ENCODE measurements around the gene BACH2. TPM values are rescaled to one million over a fixed set of nuclear protein-coding genes. Genes with fewer than 3 reads are reported as not detected.

Gene BACH2
- total RNA-seq, 2 experiments from 2014 or later = 60.7 to 66.9 TPM

DNA sequence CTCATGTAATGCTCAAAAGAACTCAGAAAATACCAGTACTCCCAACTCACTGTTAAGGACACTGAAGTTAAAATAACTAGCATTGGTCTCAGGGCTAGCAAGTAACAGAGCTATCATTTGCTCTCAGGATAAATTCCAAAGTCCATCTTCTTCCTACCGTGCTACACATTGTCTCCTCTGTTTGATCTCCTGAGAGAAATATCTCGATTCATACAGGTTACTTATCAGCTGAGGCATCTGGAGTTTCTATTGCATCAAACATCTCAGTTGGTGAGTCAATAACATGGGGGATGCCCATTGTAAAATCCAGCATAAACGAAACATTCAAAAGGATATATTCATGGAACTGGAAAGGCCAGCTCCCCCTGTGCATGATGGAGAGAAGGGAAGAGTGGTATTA is 147.4 kb downstream of the BACH2 start:
- TF ChIP-seq, protein P1, sequence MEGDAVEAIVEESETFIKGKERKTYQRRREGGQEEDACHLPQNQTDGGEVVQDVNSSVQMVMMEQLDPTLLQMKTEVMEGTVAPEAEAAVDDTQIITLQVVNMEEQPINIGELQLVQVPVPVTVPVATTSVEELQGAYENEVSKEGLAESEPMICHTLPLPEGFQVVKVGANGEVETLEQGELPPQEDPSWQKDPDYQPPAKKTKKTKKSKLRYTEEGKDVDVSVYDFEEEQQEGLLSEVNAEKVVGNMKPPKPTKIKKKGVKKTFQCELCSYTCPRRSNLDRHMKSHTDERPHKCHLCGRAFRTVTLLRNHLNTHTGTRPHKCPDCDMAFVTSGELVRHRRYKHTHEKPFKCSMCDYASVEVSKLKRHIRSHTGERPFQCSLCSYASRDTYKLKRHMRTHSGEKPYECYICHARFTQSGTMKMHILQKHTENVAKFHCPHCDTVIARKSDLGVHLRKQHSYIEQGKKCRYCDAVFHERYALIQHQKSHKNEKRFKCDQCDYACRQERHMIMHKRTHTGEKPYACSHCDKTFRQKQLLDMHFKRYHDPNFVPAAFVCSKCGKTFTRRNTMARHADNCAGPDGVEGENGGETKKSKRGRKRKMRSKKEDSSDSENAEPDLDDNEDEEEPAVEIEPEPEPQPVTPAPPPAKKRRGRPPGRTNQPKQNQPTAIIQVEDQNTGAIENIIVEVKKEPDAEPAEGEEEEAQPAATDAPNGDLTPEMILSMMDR (IDR thresholded peaks at IDR 0.05) = no peak
- intact Hi-C loops (cut with micrococcal nuclease) = no loop called here
- peak overlapping the region; percentile 77 for H3K27ac Mint-ChIP-seq
- POLR2A ChIA-PET = interaction anchor here (1.0 to 1.4 kb wide), 3 partner anchors 8 to 103 kb away, joined by 3 to 7 read pairs (median 5); no protein-coding TSS in a partner anchor
- H3K36me3 Mint-ChIP-seq (ENCODE audit: low read depth) = peaks cover 22% of the 10 kb centered on the region
- DNase-seq = no peak
- peaks cover 87% of the 10 kb centered on the region for H3K4me1 Mint-ChIP-seq (ENCODE audit: low read depth)
- ATAC-seq = peak; percentile 48
- CTCF ChIA-PET = interaction anchor here (0.6 to 1.4 kb wide), 3 partner anchors 28 to 208 kb away, joined by 3 to 4 read pairs (median 3); no protein-coding TSS in a partner anchor
- H3K9me3 Mint-ChIP-seq = no peaks in the 10 kb centered on the region
- H3K4me3 Mint-ChIP-seq = no peak overlapping the region
- no peaks in the 10 kb centered on the region for H3K27me3 Mint-ChIP-seq

DNA sequence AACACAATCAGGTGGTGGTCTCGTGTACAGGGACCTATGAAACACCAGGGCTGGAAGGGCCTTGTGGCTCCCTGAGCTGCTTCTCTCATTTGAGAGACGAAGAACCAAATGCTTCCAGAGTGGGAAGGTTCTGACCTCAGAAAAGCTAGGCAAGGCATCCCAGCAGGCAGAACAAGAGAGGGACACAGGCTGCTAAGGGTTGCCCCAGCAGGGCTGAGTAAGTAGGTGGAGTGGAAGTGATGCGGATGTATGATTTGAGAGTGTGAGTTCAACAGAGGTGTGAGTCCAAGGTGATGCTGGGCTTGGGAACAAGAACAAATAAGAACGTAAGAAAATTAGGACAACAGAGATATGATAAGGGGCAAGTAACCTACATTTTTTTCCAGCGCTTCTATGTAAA is 147.8 kb downstream of the BACH2 start:
- intact Hi-C loops (cut with micrococcal nuclease) = no loop called here

DNA sequence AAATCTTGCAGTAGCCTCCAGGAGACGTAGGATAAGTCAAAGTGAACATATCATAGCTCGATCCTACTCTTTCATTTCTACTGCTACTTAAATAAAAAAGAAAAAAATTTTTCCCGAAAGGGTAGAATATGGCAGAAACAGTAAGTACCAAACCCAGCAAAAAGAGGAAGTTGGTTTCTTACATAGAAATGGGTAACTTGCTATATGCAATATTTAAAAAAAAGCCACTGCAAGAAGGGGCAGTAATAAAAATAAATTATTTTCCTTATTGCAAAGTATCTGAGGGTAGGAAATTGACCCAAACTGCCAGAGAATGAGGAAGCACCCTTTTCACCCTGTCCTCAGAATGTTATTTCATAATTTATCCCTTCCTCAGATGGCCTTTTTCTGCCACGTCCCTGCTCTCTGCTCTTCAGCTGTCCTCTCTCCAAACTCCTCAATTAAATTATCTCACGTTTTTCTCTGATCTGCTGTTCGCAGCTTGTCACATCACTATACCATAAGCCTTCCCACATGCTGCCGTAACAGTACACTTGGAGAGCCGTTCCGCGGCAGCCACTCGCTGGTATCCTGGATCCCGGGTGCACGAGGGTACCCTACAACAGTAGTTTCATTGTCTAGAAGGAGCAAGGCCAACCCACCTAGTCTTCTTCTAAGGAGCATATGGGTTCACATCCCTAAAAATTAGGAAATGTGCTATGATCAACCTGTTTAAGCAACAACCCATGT is 149.6 kb downstream of the BACH2 start:
- H3K36me3 Mint-ChIP-seq (ENCODE audit: low read depth) = peaks cover 21% of the 10 kb centered on the region

More for the DNA sequence above, 147.8 kb downstream of the BACH2 start:
- POLR2A ChIA-PET = interaction anchor here (1.0 to 1.4 kb wide), 2 partner anchors 8 to 103 kb away, joined by 3 to 5 read pairs; no protein-coding TSS in a partner anchor
- Mint-ChIP-seq H3K27ac (peak overlapping the region; percentile 77), H3K36me3 (ENCODE audit: low read depth) (peaks cover 20% of the 10 kb centered on the region), H3K4me3 (no peak overlapping the region), H3K4me1 (ENCODE audit: low read depth) (peaks cover 87% of the 10 kb centered on the region), H3K9me3 (no peaks in the 10 kb centered on the region), H3K27me3 (no peaks in the 10 kb centered on the region)
- ATAC-seq = peak; percentile 31
- CTCF ChIA-PET = interaction anchor here (0.6 to 1.4 kb wide), 3 partner anchors 28 to 208 kb away, joined by 3 to 4 read pairs (median 3); no protein-coding TSS in a partner anchor
- DNase-seq = no peak
- TF ChIP-seq, protein P1 (IDR thresholded peaks at IDR 0.05) = no peak

DNA sequence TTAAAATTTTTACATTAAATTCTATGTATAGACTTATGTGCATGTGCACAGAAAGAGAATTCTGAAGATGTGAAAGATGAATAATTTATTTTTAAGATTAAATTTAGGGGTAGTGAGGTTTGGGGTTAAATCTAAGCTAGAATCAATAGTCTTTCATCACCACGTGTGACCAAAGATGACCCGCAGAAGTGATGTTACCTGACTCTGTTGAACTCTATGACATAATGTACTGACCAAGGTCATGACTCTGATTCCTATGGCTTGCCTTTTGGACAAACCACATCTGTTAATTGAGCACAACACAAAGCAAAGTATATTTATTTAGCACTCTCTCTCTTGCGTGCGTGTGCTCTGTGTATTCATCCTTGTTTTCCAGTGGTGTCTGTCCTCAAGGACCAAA is 150.6 kb downstream of the BACH2 start:
- POLR2A ChIA-PET = interaction anchor here (0.9 to 1.4 kb wide), 4 partner anchors 12 to 150 kb away, joined by 3 to 8 read pairs (median 4); no protein-coding TSS in a partner anchor
- Mint-ChIP-seq H3K27me3 (no peaks in the 10 kb centered on the region), H3K4me3 (no peak overlapping the region), H3K36me3 (ENCODE audit: low read depth) (peaks cover 22% of the 10 kb centered on the region), H3K9me3 (no peaks in the 10 kb centered on the region), H3K4me1 (ENCODE audit: low read depth) (peaks cover 82% of the 10 kb centered on the region), H3K27ac (peak overlapping the region; percentile 72)
- CTCF ChIA-PET = interaction anchor here (0.9 to 1.8 kb wide), 6 partner anchors 9 to 206 kb away, joined by 3 to 10 read pairs (median 4); no protein-coding TSS in a partner anchor
- TF ChIP-seq, protein P1 (IDR thresholded peaks at IDR 0.05) = no peak
- DNase-seq = no peak
- intact Hi-C loops (cut with micrococcal nuclease) = no loop called here
- ATAC-seq = no peak

More for the DNA sequence above, 149.6 kb downstream of the BACH2 start:
- Mint-ChIP-seq H3K4me1 (ENCODE audit: low read depth) (peaks cover 87% of the 10 kb centered on the region), H3K27me3 (no peaks in the 10 kb centered on the region), H3K4me3 (no peak overlapping the region), H3K9me3 (no peaks in the 10 kb centered on the region), H3K27ac (peak overlapping the region; percentile 77)
- POLR2A ChIA-PET = interaction anchor here (0.6 to 1.4 kb wide), 4 partner anchors 20 to 342 kb away, joined by 3 to 5 read pairs (median 4); no protein-coding TSS in a partner anchor
- TF ChIP-seq, protein P1 (IDR thresholded peaks at IDR 0.05) = no peak
- DNase-seq = no peak
- intact Hi-C loops (cut with micrococcal nuclease) = no loop called here
- no peak for ATAC-seq
- CTCF ChIA-PET = interaction anchor here (1.7 kb wide), 1 partner anchor 207 kb away, joined by 6 read pairs; no protein-coding TSS in a partner anchor
